Left kidney (tissue), 2 donors: Measurements from ENCODE around the gene ATP6V0B. TPM values are rescaled to one million over a fixed set of nuclear protein-coding genes. Genes with fewer than 3 reads are reported as not detected.

Experiments used
- DNase-seq: peaks from one replicate; pipeline ENCODE4 v3.0.0-alpha.2; 2013
- polyA plus RNA-seq: library from polyadenylated mRNA; unstranded; fragments of 120-200 nt; gene quantifications from one replicate; pipeline ENCODE4 v1.2.1, GENCODE V29; 2013; ENCODE audit not compliant: insufficient read length

Gene ATP6V0B
- polyA plus RNA-seq, 1 donor, result 118 TPM

DNA sequence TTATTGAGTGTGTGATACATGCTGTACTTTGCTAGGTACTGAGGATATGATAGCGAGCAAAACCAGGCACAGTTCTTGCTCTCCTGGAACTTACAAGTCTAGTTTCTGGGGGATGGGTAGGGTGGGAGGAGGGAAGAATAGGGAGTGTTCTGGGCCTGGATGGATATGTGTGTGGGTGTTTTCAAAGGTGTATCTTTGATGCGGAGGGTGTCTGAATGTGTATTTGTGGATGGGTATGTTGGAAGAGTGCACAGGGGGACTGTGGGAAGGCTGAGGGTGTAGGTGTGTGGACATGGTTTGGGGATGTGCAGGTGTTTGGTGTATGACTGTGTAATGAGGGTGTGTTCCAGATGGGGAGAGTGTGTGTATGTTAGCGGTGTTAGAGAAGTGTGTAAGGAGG lies 9.4 kb upstream of the ATP6V0B start:
- no peak for DNase-seq

DNA sequence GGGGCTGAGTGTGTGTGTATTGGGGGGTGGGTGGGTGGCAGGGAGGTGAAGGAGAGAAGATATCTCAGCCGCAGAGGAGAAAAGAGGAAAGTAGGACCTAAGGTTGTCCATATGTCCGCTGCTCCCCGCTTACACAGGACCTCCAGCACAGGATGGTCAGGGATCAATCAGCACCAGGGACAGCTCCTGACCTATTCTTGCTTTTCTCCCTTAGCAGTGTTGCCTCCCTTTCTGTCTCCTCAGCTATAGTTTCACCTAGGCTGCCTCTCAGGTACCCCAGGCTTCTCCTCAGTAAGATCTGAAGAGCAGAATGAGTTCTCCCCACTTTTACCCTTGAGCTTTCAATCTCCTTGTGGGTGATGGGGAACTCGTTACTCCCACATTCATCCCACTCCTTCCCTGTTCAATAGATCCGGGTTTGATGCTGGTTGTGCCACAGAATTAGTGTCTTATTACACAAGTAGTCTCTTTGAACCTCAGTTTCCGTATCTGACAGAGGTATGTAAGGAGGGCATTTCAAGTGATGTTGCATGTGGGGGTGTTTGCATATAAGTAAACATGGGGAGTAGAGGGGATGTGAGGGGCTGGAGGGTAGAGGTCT lies 6.3 kb upstream of the ATP6V0B start:
- no peak for DNase-seq

DNA sequence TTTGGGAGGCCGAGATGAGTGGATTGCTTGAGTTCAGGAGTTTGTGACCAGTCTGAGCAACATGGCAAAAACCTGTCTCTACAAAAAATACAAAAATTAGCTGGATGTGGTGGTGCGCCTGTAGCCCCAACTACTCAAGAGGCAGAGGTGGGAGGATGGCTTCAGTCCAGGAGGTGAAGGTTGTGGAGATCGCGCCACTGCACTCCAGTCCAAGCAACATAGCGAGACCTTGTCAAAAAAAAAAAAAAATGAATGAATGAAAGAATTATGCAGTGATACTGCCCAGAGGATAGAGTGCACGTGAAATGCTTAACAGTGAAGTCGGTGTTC lies 5.4 kb upstream of the ATP6V0B start:
- no peak for DNase-seq

DNA sequence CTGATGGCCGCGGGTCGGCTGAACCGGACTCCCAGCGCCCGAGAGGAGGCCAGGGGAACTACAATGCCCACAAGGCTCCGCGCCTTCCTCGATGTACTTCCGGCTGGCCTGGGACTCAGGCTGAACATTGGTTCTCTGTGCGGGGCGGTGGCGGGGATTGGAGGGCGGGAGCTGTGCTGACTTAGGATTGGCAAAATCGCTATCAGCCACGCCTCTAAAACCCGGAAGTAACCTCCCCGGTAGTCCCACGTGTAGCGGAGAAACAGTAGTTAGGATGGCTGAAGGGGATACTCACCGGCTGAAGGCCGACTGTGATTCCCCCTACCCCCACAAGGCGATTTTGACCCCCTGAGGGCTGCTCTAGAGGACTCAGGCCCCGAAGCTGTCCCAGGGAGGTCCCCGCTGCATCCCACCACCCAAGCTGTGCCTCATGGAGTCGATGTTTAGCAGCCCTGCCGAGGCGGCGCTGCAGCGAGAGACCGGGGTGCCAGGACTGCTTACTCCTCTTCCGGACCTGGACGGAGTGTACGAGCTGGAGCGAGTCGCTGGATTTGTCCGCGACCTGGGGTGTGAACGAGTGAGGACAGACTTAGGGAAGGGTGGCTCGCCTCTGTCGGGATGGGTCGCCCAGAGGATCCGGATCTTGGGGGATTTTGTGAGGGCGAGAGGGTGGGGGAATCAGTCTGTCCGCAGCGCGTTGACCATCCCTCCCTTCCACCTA lies 4.9 kb upstream of the ATP6V0B start, which contains the start of gene DPH2:
Gene DPH2 (plus strand): TSS at position 265 of the 721 bp plus-strand sequence. CDS start 166 bp downstream, at position 431.
- DNase-seq, result peak; percentile 96

DNA sequence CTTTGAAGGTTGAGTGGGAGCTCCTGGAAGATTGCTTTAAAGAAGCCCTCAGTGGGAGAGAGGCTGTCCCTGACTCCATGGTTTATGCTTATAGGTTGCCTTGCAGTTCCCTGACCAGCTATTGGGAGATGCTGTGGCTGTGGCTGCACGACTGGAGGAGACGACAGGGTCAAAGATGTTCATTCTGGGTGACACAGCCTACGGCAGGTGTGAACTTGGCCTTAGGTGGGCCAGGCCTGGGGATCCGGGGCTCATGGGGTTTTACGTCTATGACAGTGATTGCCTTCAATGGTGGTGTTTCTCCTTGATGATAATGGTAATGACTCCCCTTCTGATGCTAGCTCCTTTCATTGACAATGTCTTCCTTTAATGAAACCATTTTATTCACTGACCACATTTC lies 4.3 kb upstream of the ATP6V0B start:
- no peak for DNase-seq

DNA sequence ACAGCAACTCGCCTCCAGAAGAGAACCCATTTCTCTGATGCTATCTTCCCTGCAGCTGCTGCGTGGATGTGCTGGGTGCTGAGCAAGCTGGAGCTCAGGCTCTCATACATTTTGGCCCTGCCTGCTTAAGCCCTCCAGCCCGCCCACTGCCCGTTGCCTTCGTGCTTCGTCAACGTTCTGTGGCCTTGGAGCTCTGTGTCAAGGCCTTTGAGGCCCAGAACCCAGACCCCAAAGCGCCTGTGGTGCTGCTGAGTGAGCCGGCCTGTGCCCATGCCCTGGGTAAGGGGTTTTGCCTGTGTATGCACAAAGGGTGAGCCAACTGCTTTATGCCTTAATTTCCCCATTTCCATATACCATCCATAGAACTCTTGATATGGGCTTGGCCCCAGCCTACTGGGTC lies 3.8 kb upstream of the ATP6V0B start:
- DNase-seq, result no peak

DNA sequence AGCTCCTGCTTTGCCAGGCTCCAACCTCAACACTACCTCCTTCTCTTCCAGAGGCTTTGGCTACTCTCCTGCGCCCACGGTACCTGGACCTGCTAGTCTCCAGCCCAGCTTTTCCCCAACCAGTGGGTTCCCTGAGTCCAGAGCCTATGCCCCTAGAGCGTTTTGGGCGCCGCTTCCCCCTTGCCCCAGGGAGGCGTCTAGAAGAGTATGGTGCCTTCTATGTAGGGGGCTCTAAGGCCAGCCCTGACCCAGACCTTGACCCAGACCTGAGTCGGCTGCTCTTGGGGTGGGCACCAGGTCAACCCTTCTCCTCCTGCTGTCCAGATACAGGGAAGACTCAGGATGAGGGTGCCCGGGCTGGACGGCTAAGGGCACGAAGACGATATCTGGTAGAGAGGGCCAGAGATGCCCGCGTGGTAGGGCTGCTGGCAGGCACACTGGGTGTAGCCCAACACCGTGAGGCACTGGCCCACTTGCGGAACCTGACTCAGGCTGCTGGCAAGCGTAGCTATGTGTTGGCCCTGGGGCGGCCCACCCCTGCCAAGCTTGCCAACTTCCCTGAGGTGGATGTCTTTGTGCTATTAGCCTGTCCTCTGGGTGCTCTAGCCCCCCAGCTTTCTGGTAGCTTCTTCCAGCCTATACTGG lies 3.3 kb upstream of the ATP6V0B start:
- DNase-seq, result no peak

DNA sequence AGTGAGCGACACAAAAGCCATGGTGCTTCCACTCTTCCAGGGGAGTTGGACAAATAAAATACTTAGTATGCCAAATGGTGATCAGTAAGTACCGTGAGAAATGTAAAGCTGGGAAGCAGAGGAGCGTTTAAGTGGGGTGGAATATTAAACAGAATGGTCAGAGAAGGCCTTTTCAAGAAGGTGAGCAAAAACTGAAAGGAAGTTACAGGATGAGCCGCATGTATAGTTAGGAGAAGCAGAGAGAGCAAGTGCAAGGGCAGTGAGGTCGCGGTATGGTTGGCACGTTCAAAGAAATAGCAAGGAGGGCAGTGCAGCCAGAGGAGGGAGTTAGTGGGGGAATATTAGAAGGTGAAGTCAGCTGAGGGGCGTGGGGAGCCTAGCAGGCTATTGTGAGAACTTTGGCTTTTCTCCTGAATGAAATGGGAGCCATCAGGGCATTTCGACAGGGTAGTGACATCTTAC lies 748 bp upstream of the ATP6V0B start:
- no peak for DNase-seq

DNA sequence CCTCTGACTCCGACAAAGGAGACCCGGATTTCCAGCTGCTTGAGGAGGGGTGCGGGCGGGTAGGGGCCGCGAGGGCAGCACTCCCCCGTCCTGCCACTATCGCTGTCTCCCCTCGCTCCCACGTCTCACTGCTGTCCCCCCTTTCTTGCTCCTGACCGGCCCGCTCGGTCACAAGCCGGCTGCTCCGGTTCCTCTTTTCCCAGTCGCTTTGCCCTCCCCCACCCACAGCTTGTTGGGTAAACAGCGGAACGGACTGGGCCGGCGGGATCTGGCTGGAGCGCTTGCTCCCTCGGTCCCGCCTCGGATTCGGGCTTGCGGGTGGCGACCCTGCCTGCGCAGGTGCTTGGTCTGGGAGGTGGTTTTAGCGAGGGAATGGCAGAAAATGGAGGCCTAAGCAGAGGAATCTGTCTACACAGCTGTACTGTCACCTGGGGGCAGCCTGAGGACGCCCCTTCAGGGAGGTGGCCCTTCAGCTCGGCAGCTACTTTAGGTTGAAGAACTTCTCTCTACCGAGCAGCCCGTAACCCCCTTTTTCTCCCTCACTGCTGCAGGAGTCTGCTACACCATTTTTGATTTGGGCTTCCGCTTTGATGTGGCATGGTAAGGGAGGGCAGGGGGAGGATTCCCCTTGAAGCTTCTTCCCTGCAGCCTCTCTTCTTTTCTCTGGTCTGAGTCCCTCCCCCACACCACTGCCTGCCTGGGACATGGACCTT lies 645 bp downstream of the ATP6V0B start:
- DNase-seq, result no peak

DNA sequence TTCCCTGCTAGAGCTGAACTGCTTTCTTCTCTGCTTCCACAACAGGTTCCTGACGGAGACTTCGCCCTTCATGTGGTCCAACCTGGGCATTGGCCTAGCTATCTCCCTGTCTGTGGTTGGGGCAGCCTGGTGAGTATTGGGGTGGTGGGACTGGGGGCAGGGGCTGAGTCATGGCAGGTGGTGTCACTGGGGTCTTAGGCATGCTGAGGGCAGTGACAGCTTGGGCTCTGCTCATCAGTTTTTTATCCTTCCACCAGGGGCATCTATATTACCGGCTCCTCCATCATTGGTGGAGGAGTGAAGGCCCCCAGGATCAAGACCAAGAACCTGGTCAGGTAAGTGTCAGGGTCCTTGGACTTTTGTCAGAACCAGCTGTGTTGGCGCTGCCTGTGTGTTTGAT lies 1.3 kb downstream of the ATP6V0B start:
- DNase-seq, result no peak

DNA sequence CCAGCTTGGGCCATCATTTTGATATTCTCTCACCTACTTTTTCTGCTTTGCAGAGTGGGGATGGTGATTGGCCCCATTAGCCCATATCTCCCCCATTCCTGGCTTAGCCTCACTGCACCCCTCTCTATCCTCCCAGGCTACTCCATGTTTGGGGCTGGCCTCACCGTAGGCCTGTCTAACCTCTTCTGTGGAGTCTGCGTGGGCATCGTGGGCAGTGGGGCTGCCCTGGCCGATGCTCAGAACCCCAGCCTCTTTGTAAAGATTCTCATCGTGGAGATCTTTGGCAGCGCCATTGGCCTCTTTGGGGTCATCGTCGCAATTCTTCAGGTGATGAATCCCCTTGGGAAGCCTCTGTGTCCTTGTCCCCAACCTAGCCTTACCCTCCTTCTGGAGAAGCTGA lies 2.1 kb downstream of the ATP6V0B start:
- DNase-seq, result no peak

DNA sequence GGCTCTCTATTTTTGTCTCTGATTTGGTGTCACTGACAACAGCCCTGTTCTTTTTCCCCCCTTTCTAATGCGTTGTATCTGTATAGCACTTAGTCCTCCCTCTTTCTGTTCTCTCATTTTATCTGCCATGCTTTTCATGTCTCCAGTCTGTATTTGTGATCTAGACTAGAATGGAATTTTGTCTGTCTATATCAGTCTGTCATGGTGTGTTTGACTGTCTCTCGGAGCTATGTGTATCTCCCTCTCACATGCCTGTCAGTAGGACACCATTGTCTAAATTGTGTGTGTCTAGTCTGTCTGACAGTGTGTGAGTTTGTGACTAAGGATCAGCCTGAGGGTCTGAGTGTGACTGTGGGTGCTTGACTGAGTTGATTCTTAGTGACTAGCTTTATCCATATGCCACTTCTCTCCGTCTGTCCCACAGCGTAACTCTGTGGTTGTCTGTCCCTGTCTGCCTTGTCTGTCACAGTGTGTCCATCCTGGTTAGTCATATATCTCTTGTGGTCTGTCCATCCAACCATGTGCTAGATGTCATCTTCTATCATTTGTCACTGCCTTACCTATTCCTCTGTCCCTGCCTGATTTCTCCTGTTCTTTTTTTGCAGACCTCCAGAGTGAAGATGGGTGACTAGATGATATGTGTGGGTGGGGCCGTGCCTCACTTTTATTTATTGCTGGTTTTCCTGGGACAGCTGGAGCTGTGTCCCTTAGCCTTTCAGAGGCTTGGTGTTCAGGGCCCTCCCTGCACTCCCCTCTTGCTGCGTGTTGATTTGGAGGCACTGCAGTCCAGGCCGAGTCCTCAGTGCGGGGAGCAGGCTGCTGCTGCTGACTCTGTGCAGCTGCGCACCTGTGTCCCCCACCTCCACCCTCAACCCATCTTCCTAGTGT lies 2.9 kb downstream of the ATP6V0B start:
- no peak for DNase-seq

DNA sequence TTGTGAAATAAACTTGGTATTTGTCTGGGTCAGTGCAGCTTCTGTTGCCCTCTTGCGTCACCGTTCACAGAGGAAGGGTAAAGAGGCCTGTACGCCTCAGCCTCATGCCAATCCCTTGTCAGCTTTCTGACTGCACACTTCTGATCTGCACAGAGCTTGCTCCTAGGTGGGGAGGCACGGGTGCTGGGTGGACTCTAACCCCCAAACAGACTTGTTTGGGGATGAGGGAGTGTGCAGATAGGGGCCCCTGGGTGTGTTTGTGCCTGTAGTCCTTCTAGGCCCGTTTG lies 3.4 kb downstream of the ATP6V0B start:
- DNase-seq, result no peak

DNA sequence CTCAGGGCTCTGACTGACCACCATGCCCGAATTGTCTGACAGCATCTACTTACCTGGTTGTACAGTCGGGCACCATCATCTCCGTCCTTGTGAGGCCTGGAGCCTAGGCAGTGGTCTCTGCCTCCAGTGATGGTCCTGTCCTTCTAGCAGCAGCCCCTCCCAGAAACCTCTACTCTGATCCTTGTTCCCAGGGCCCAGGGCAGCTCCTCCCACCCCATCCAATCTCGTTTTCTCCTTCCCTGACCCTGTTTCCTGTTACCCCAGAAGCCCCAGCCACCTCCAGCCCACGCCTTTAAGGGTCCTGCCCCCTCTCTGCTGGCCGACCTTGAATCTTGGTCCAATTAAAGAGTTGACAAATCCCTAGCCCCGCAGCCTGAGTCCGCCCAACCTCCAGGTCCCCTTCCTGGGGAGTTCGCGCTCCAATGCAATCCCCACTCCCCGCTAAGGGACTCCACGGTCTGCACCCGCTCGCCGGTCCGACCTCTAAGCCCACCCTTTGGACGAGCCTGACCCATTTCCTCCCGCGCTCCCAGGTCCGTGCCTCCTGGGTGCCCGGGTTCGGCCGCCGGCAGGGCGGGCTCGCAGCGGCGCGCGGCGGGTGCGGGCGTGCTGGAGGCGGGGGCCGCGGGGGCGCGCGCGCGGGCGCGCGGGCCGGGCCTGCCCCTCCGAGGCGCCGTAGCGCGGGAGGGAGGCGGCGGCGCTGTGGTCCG lies 3.9 kb downstream of the ATP6V0B start, which contains the start of gene B4GALT2:
Gene B4GALT2 (plus strand): TSS at position 660 of the 710 bp plus-strand sequence. CDS start 1,951 bp downstream, outside the sequence.
- no peak for DNase-seq

DNA sequence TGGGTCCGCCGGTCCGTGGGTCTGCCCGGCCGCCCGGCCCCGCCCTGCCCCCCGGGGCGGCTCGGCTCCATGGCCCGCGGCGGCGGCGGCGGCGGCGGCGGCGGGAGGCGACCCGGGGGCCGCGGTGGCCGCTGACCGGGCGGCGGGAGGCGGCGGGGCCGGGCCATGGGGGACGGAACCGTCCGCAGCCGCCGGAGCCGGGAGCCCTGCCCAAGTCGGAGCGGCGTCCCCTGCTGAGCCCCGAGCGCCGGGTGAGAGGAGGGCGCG lies 4.4 kb downstream of the ATP6V0B start:
- no peak for DNase-seq

DNA sequence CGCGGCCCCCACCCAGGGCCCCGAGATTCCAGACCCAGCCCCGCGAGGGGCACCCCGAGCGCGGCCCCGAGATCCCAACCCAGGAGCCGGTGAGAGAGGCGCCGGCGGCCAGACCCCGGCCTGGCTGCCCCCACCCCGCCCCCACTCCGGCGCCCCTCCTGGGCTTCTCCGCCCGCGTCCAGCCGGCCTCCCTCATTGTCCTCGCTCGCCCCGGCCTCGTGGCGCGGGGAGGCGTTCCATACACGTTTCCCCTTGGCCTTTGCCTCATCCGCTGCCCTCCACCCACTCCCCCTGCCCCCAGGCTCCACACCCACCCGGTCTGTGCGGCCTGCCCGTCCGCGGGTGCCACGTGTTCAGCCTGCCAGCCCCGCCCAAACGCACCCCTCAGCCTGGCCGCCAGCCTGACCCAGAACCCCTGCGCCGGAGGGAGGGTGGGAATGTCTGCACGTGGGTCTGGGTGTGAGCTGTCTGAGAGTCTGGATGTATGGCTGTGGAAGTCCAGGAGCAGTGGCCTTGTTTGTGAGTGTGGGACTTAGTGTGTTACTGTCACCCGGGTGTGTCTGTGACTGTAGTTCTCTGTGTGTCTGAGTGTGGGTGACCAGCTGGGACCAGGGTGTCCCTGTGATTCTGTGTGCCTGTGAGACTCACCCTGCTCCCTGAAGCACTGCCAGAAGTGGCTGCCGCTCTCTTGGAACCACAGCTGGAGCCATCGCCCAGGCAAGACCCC lies 4.9 kb downstream of the ATP6V0B start:
- DNase-seq, result no peak

DNA sequence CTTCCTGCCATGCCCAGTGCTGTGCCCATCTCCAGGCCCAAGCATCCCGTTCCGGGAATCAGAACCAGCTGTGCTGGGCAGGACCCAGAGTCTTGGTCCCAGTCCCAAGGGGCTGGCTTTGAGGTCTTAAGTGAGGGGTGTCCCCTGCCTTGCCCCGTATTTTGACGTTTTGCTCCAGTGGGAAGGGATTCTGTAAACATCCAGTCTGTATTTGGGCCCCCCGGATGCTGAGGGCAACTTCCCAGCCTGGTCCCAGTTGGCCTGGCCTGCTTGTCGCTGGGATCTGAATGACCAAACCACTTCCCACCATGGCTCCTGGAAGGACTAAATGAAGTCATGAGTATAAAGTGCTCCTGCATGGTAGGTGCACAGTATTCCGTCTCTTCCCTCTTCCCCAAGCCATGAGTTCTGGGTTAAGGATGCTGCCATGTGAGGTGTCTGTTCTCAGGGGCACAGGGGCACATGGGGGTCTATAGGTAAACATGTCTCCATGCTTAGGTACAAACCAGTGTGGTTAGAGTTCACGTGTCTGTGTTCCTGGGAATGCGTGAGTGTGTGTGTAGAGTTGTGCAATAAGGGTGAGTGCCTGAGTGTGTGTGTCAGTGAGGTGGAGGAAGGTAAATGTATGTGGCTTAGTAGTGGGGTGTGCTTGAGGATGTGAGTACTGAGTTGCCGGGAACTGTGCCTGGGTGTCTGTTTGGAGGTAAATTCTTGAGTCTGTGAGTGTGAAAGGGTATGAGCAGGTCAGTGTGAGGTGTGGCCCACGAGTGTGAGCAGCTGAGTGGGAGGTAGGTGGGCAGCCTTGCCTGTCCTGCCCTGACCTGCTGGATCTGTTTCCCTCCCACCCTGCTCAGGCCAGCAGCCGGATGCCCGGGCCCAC lies 5.7 kb downstream of the ATP6V0B start:
- no peak for DNase-seq

DNA sequence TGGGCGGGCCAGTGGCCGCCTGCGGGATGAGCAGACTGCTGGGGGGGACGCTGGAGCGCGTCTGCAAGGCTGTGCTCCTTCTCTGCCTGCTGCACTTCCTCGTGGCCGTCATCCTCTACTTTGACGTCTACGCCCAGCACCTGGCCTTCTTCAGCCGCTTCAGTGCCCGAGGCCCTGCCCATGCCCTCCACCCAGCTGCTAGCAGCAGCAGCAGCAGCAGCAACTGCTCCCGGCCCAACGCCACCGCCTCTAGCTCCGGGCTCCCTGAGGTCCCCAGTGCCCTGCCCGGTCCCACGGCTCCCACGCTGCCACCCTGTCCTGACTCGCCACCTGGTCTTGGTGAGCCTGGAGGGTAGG lies 6.4 kb downstream of the ATP6V0B start:
- no peak for DNase-seq

DNA sequence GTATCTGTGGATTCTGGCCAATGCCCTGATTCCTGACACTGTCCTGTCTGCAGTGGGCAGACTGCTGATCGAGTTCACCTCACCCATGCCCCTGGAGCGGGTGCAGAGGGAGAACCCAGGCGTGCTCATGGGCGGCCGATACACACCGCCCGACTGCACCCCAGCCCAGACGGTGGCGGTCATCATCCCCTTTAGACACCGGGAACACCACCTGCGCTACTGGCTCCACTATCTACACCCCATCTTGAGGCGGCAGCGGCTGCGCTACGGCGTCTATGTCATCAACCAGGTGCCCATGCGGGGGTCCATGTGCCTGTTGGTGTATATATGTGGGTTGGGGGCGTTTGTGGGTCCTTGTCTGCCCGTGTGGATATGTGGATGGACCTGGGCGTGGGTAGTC lies 6.9 kb downstream of the ATP6V0B start:
- DNase-seq, result no peak

DNA sequence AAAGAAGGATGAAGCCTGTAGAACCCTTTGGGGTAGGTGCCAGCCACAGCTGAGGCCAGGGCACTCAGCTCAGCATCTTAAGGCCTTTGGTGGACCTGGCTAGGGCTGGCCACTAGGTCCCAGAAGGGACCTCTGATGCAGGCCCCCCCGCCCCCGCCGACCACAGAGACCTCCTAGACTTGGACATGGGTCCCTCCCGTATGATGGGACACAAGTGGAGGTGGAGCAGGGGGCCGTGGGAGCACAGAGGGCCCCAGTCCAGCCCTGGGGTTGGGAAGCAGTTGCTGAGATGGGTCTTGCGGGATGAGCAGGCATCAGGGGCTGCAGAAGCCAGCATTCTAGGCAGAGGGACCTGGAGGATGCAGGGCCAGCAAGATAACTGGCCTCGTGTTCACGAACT lies 7.5 kb downstream of the ATP6V0B start:
- no peak for DNase-seq
